Lower leg skin (tissue), 4 donors: ENCODE measurements around the gene PLA2G2F. TPM values are rescaled to one million over a fixed set of nuclear protein-coding genes. Genes with fewer than 3 reads are reported as not detected.

Experiments
- DNase-seq, 2 donors: peaks; one replicate each; pipeline ENCODE4 v3.0.0-alpha.2; 2019; ENCODE audit warnings: low spot score in 2 of 2
- H3K4me3 ChIP-seq: fragments of 200-600 bp; sonication (generic); 2 replicates; pipeline ENCODE4 v1.5.1; 2017; ENCODE audit warnings: mild to moderate bottlenecking, low read depth; ENCODE audit not compliant: poor library complexity, severe bottlenecking
- POLR2A ChIP-seq, 2 donors: fragments of 450-650 bp; IDR thresholded peaks; one replicate each; pipeline ENCODE4 v1.6.1; 2016 to 2017; ENCODE audit warnings: antibody characterized with exemption in 2 of 2, mild to moderate bottlenecking in 1 of 2, moderate library complexity in 1 of 2
- WGBS, 2 donors: methylation state at CpG; one replicate each; pipeline ENCODE4 v1.1.5; 2018; 5-methylcytosine and 5-hydroxymethylcytosine counted together
- intact Hi-C: fragments of 100-400 bp; cut with DNase I; formaldehyde crosslinking; loops from one replicate; pipeline ENCODE4 v1.15.0; 2023; ENCODE audit warnings: low total_unique reads
- total RNA-seq, 4 donors: library from RNA; depleted of rRNA; stranded (reverse); fragments of >200 nt; gene quantifications; one replicate each; pipeline ENCODE4 v1.1.0, GENCODE V29; 2016
- TF ChIP-seq, protein P1 (sequence below), 3 donors: fragments of 450-650 bp; IDR thresholded peaks; one replicate each; pipeline ENCODE4 v1.5.1; 2016; ENCODE audit warnings: antibody characterized with exemption in 3 of 3, mild to moderate bottlenecking in 3 of 3, moderate library complexity in 2 of 3

Gene PLA2G2F
- total RNA-seq, 4 donors from 2014 or later: 19.9 to 29.0 (median 24.6) TPM

DNA sequence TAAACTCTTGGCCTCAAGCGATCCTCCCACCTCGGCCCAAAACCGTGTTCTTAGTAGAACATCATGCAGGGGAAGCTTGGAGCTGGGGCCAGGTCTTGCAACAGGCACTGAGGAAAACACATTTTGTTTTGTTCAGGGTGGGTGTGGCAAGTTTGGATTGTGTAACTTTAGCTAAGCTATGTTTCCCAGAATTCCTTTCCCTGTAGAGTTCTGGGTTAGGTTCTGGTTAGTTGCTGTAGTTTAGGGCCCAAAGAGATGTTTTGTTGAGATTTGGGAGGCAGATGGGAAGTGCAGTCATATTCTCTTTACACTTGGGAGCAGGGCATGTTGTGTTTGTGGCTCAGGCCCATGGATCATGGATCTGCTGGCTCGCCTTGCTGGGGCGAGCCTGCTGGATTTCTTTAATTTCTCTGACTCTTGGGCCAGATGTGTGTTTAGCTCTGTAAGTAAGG, 45.2 kb upstream of the PLA2G2F start:
- peak; percentile 86 to 95 for DNase-seq
- intact Hi-C loops: no loop called here
- no peak for TF ChIP-seq POLR2A (IDR thresholded peaks at IDR 0.05)
- TF ChIP-seq, protein P1, sequence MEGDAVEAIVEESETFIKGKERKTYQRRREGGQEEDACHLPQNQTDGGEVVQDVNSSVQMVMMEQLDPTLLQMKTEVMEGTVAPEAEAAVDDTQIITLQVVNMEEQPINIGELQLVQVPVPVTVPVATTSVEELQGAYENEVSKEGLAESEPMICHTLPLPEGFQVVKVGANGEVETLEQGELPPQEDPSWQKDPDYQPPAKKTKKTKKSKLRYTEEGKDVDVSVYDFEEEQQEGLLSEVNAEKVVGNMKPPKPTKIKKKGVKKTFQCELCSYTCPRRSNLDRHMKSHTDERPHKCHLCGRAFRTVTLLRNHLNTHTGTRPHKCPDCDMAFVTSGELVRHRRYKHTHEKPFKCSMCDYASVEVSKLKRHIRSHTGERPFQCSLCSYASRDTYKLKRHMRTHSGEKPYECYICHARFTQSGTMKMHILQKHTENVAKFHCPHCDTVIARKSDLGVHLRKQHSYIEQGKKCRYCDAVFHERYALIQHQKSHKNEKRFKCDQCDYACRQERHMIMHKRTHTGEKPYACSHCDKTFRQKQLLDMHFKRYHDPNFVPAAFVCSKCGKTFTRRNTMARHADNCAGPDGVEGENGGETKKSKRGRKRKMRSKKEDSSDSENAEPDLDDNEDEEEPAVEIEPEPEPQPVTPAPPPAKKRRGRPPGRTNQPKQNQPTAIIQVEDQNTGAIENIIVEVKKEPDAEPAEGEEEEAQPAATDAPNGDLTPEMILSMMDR (IDR thresholded peaks at IDR 0.05): no peak

DNA sequence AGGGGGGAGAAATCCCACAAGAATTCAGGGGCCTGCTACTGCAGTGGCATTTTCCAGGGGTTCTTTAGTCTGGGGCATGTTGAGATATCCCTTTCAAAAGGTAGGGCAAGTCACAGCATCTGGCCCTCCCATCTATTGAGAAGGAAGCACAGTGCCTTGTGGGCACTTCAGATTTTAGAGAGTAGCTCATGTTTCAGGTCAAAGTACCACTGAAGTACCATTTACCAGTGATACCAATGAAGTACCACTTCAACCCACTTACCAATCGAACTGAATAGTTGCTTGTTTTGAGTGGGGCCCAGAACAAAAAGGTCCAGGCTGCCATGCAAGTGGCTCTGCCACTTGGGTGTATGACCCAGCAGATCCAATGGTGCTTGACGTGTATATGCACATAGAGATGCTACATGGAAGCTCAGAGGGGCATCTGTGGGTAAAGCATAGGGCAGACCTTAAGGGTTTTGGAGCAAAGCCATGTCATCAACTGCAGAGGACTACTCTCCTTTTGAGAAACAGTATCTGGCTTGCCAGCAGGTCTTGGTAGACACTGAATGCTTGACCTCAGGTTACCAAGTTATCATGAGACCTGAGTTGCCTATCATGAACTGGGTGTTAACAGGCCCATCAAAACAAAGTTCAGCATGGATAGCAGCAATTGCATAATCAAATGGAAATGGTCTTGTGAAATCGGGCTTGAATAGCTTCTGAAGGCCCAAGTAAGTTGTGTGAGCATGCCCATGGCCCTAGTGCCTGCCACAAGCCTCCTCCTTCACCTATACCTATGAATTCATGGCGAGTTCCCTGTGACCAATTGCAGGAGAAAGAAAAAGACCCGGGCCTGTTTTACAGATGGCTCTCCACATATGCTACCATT, 43.3 kb upstream of the PLA2G2F start:
- no peak overlapping the region for H3K4me3 ChIP-seq
- no peak for TF ChIP-seq POLR2A (IDR thresholded peaks at IDR 0.05)
- TF ChIP-seq, protein P1 (IDR thresholded peaks at IDR 0.05): no peak
- peak in 1 of 2 donors; percentile 30 for DNase-seq
- 76 to 87% methylated on average over 5 of the region's 5 CpGs for WGBS, 2 donors
- intact Hi-C loops: no loop called here

More for the DNA sequence above, 45.2 kb upstream of the PLA2G2F start:
- no peak overlapping the region for H3K4me3 ChIP-seq
- 46 to 50% methylated on average over 5 of the region's 5 CpGs for WGBS, 2 donors

DNA sequence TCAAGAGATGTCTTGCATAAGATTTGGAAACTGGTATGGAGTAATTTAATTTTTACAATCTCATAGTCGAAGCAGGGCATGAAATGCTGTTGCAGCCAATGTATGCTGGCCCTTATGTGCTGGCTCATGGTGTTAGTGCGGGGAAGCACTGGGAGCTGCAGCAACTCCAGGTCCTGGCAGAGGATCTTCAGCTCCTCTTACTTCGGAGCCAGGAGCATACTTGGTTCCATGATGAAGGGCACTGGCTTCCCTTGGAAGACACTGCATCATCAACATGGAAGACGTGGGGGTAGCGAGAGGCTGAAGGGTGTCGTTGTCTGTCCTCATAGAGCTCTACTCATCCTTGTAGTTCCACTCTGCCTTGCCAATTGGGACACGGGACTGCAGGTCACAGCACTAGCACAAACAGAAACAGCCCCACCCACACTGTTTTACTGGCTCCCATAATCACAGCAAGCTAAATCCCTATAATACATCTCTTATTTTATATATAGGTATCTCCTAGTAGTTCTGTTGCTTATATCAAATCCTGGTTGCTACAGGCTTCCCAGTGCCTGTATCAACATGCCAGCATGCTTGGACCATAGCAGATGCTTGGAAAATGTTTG, 42.2 kb upstream of the PLA2G2F start:
- no peak for TF ChIP-seq POLR2A (IDR thresholded peaks at IDR 0.05)
- TF ChIP-seq, protein P1 (IDR thresholded peaks at IDR 0.05): no peak
- intact Hi-C loops: no loop called here
- no peak for DNase-seq
- H3K4me3 ChIP-seq: no peak overlapping the region
- 78 to 83% methylated on average over 7 of the region's 7 CpGs for WGBS, 2 donors

DNA sequence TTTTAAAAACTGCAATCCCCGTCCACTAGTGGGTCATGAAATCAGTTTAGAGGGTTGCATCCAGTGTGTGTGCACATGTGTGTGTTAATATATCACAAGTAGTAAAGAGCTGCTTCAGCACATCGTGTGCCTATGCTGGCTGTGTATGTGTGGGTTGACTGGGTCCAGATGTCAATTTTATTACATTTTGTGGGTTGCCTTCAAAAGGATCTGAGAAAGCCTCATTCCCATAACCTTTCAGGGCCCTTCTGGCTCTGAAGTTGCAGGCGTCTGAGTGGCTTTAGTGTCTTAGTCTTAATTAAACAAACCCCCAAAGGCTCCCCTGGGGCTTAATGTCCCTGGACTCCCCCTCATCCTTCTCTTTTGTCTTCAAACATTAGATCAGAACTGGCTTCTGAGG, 39.6 kb upstream of the PLA2G2F start:
- 63 to 64% methylated on average over 3 of the region's 3 CpGs for WGBS, 2 donors
- intact Hi-C loops: no loop called here
- TF ChIP-seq, protein P1 (IDR thresholded peaks at IDR 0.05): no peak
- no peak for TF ChIP-seq POLR2A (IDR thresholded peaks at IDR 0.05)
- no peak overlapping the region for H3K4me3 ChIP-seq
- DNase-seq: no peak

DNA sequence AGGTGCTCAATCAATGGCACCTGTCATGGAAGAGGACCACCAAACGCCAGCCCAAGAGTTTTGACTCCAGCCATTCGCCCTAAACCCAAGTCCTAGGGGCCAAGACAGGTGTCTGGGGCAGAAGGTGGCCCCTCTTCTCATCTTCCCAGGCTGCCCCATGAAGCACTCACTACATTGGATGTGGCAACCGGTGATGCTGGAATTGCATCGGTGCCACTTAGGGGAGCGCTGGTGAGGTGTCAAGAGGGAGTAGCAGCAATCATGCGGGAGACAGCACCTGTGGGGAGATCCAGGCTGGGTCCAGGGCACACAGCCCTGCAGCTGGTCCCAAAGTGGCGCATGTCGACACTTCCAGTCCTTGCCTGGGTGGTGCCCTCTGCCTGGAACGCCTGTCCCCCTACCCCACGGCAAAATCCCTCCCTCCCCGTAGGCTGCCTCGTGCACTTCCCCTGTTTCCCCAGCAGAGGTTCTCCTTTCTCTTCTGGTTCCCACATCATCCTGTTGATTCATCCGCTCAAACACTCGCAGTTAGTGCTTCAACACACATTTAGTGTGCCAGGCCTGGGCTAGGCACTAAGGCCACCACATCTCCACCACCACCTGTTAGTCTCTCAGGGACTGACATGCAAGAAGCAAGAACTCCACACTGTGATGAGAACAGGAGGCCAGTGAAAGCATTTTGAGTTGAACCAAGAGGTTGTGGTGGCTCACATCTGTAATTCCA, 38.3 kb upstream of the PLA2G2F start:
- H3K4me3 ChIP-seq: no peak overlapping the region
- no peak for TF ChIP-seq POLR2A (IDR thresholded peaks at IDR 0.05)
- TF ChIP-seq, protein P1 (IDR thresholded peaks at IDR 0.05): peak in 1 of 3 donors; percentile 46
- intact Hi-C loops: loop anchor here (5.0 kb wide), 1 partner anchor 52 kb away; no protein-coding TSS in a partner anchor
- 30 to 36% methylated on average over 11 to 14 of the region's 14 CpGs for WGBS, 2 donors
- DNase-seq: peak in 1 of 2 donors; percentile 51
